ENCODE data around the gene KRI1. TPM values are rescaled to one million over a fixed set of nuclear protein-coding genes. Genes with fewer than 3 reads are reported as not detected.

Gene KRI1
- 17.2 TPM for total RNA-seq

DNA sequence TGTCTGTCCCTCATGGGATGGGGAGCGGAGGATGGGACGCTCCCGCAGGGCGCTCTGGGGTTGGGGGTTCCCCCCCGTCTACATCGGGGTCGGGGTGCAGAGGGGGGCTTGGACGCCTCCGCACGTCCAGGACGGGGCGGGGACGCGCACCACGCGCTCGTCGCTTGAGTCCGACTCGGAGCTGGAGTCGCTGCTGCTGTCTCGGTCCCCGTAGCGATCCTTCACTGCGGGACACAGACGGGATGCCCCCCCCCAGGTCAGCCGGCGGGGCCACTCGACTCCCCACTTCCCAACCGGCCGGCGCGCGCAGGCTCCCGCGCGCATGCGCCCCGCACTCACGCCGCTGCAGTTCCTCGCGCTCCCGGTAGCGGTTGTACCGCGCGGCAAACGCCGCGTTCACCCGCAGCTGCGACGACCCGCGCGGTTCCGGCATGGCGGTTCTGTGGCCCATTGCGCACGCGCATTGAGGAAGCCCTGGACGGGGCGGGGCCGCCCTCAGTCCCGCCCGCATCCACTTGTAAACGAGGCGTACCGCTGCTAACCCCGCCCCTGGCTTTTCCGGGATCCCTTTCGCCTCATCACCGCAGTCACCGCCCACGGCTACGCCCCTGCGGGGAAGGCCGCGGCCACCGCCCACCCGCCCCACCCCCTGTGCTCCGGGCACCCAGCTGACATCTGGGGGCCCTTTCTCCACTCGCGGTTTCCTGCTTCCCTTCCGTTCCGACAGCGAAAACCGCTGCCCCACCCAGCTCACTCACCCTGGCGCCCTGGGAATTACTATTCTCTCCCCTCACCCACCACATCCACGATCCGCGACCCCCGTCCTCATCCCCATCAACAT lies at the start of gene KRI1:
KRI1 (minus strand) TSS at position 444 of the 841 bp plus-strand sequence; CDS start at position 433, 11 bp downstream.

DNA sequence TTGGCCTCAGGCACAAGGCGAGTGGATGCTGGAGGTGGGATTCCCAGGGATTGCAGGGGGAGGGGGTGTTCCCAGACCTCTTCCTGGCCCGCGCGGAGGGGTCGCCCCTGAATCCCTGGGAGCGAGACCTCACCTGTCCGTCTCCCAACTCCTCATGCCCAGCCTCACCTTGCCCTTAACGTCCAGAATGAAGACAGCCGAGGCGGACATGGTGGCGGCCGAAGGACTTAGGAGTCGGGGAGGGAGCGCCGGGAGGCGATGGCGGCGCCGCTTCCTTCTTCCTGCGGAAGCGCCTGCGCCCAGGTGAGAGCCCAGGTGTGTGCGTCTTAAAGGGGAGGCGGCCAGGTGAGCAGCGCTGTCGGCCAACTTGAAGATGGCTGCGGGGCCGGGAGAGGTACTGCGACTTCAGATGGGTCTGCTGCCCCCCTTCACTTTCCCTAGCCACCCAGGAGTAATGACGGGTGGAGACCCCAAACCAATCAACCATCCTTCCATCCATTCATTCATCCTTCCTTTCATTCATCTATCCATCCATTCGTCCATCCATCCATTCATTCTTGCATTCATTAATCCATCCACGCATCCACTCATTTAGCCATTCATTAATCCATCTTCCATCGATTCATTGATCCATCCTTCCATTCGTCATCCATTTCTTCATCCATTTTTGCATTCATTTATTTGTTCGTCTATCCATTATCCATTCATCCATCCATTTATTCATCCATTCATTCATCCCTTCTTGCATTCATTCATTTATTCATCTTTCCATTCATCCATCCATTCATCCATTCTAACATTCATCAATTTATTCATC lies 21.4 kb upstream of the KRI1 start, which contains the start of gene AP1M2:
AP1M2 (minus strand) TSS at position 291 of the 817 bp plus-strand sequence; CDS start at position 210, 81 bp downstream.

DNA sequence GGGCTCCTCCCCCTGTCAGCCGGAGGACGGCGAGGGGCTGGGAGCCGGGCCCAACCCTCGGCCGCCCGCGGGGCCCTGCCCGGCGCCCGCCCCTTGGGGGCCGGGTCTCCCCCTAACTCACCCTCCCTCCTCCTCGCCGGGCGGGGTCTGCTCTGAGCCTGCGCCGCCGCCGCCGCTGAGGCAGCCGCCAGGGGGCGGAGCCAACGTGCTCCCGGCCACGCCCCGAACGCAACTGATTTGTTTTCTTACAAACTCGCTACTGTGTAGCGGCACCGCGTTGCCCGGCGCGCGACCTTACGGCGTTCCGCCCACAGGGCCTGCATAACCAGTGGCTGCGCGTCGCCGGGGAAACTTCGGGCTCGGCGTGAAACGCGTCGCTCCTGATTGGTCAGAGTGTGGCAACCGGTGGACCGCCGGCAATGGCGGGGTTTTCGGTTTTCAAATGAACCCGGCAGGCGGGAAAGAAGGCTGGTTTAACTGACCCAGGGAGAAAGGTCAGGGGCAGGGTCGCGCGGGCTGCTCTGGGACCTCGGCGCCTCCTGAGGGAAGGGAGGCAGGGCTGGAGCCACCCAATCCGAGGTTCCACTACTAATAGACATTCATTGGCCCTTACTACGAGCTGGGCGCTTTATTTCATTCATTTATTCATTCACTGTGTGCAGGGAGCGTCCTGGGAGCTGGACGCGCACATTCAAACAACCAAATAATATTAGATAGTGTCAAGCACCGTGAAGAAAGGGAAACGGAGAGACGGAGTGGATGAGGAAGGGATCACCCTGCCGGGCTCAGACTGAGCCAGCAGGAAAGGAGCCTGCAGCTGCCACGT lies 3.2 kb upstream of the KRI1 start, which contains the start of gene CDKN2D:
CDKN2D (minus strand) TSS at position 154 of the 826 bp plus-strand sequence. CDS start 326 bp downstream, outside the sequence.

DNA sequence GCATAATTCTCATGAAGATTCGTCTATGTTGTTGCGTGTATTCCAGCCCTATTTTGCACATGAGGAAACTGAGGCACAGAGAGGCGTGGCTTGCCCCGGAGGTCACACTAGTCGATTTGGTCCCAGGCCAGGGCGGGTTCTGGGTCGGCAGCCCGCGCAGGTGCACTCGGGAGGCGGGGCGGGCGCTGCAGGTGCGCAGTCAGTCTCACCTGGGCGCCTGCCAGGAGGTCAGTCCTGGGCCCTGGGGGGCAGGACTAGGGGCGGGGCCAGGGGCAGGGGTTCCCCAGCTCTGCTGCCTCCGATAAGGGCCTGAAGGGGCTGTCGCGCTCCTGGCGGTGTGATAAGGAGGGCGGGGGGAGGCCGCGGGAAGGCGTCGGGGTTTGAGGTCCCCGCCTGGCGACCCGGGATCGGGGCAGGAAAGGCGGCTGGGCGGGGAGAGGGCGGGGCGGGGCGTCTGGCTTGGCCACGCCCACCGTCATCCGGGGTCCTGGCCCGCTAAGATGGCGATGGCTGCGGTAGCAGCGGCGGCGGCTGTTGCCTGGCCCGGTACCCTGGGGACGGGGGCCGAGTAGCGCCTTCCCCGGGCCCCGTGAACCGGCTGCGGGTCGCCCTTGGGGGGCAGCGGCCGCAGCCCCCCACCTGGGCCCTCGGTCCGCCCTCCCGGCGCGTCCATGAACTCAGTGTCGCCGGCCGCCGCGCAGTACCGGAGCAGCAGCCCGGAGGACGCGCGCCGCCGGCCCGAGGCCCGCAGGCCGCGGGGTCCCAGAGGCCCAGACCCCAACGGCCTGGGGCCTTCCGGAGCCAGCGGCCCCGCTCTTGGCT lies 22.2 kb downstream of the KRI1 start, which contains the start of gene ATG4D:
ATG4D (plus strand) TSS at position 485 of the 822 bp plus-strand sequence; CDS start at position 672, 187 bp downstream.

DNA sequence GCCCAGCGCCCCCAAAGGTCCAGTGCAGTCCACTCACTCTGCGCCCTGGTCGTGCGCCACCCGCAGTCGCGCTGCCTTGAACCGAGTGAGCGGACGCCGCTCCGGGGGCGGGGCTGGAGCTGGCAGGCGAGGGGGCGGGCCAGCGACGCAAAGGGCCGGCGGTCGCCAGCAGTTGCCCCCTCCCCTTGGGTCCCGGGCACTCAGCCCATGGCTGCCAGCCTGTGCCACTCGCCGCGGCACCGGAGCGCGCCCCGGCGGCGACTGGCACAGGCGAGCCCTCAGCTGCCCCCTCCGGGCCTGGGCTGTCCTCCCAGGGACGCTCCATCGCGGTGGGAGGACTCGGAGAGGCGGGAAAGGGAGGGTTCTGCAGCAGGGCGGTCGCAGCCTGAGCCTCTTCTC lies 48.5 kb downstream of the KRI1 start, which contains the start of gene S1PR5:
S1PR5 (minus strand) TSS at position 87 of the 399 bp plus-strand sequence. CDS start 2,436 bp downstream, outside the sequence.

Other genes with a start within 250 kb of the KRI1 start
- 18.5 TPM for gene FDX2, start 250.0 kb downstream of the KRI1 start, total RNA-seq
- gene RAVER1, start 232.5 kb downstream of the KRI1 start, total RNA-seq = 18.9 TPM
- 1.6 TPM for gene ICAM3, start 226.4 kb downstream of the KRI1 start, total RNA-seq
- 84.4 TPM for gene TYK2, start 185.4 kb downstream of the KRI1 start, total RNA-seq
- 109 TPM for gene CDC37, start 162.5 kb downstream of the KRI1 start, total RNA-seq
- 7.6 TPM for gene PDE4A, start 145.5 kb downstream of the KRI1 start, total RNA-seq
- gene KEAP1, start 62.7 kb downstream of the KRI1 start, total RNA-seq = 56.5 TPM
- gene S1PR5, start 48.6 kb downstream of the KRI1 start, total RNA-seq = 1.4 TPM
- 19.4 TPM for gene ATG4D, start 22.1 kb downstream of the KRI1 start, total RNA-seq
- 17.7 TPM for gene CDKN2D, start 3.0 kb upstream of the KRI1 start, total RNA-seq
- 3.5 TPM for gene AP1M2, start 21.3 kb upstream of the KRI1 start, total RNA-seq
- 77.6 TPM for gene SLC44A2, start 59.5 kb upstream of the KRI1 start, total RNA-seq
- 262 TPM for gene ILF3, start 88.3 kb upstream of the KRI1 start, total RNA-seq
- 42.2 TPM for gene QTRT1, start 135.4 kb upstream of the KRI1 start, total RNA-seq
- 109 TPM for gene DNM2, start 152.1 kb upstream of the KRI1 start, total RNA-seq